SK-N-SH (cell line): ENCODE data around the gene FYB1. TPM values are rescaled to one million over a fixed set of nuclear protein-coding genes. Genes with fewer than 3 reads are reported as not detected.

Experiments
- CTCF ChIA-PET: fragments of 300-600, 350-600 bp; formaldehyde crosslinking; extraction: SDS; loops from one replicate; lab custom pipeline; 2021; lab: Yijun Ruan, JAX
- POLR2A ChIA-PET: fragments of 350-600 bp; sonication (Branson Sonifier 250); formaldehyde crosslinking; extraction: SDS; loops from one replicate; lab custom pipeline; 2020; ENCODE audit warnings: antibody characterized with exemption, inconsistent platforms; lab: Yijun Ruan, JAX
- DNase-seq: peaks from one replicate; pipeline ENCODE4 v3.0.0; 2012
- H2AFZ ChIP-seq: fragments of 200-600 bp; sonication (generic); 2 replicates; pipeline ENCODE4 v1.8.1; 2016; ENCODE audit warnings: antibody characterized with exemption, mild to moderate bottlenecking, low read depth
- H3F3A ChIP-seq: fragments of 200-600 bp; sonication (generic); replicated peaks from 2 replicates; pipeline ENCODE3; 2016; ENCODE audit warnings: antibody characterized with exemption, mild to moderate bottlenecking; ENCODE audit not compliant: insufficient read depth
- H3K27ac ChIP-seq, 2 experiments: fragments of 200-500 bp in 1 of 2; fragments of 200-600 bp in 1 of 2; sonication (Bioruptor generic) in 1 of 2; sonication (generic), shearing (Covaris generic) in 1 of 2; 2 replicates each; pipeline versions ENCODE4 v1.5.1 to v1.6.1; 2014 to 2016; ENCODE audit warnings: low read depth in 2 of 2, inconsistent platforms in 1 of 2, low read length in 1 of 2, mild to moderate bottlenecking in 1 of 2, mixed read lengths in 1 of 2
- H3K27me3 ChIP-seq: fragments of 200-600 bp; sonication (generic), shearing (Covaris generic); 2 replicates; pipeline ENCODE4 v1.6.1; 2016; ENCODE audit warnings: mixed run types; ENCODE audit not compliant: insufficient read depth
- H3K36me3 ChIP-seq, 2 experiments: fragments of 200-500 bp in 1 of 2; fragments of 200-600 bp in 1 of 2; sonication (Bioruptor generic) in 1 of 2; sonication (generic) in 1 of 2; replicated peaks in 1 of 2; 2 replicates each; pipeline versions ENCODE3 to v1.5.1; 2014 to 2016; ENCODE audit warnings: low read length in 1 of 2, mild to moderate bottlenecking in 1 of 2; ENCODE audit not compliant: insufficient read depth in 2 of 2, control insufficient read depth in 1 of 2
- H3K4me1 ChIP-seq, 2 experiments: fragments of 200-500 bp in 1 of 2; fragments of 200-600 bp in 1 of 2; sonication (Bioruptor generic) in 1 of 2; sonication (generic), shearing (Covaris generic) in 1 of 2; 2 replicates each; pipeline versions ENCODE4 v1.5.1 to v1.6.1; 2014 to 2016; ENCODE audit warnings: low read depth in 1 of 2, low read length in 1 of 2, mixed run types in 1 of 2; ENCODE audit not compliant: insufficient read depth in 2 of 2, control insufficient read depth in 1 of 2
- H3K4me2 ChIP-seq: fragments of 200-600 bp; sonication (generic), shearing (Covaris generic); 2 replicates; pipeline ENCODE4 v1.6.1; 2017; ENCODE audit warnings: mixed run types
- H3K4me3 ChIP-seq, 2 experiments: fragments of 200-500 bp in 1 of 2; fragments of 200-600 bp in 1 of 2; sonication (Bioruptor generic) in 1 of 2; sonication (generic), shearing (Covaris generic) in 1 of 2; 2 replicates each; pipeline versions ENCODE4 v1.5.1 to v1.8.1; 2014 to 2016; ENCODE audit warnings: low read depth in 2 of 2, inconsistent platforms in 1 of 2, low read length in 1 of 2, mild to moderate bottlenecking in 1 of 2, mixed read lengths in 1 of 2, moderate library complexity in 1 of 2
- H3K79me2 ChIP-seq: fragments of 200-600 bp; sonication (generic); 2 replicates; pipeline ENCODE4 v1.8.1; 2017; ENCODE audit warnings: mild to moderate bottlenecking; ENCODE audit not compliant: insufficient read depth
- H3K9ac ChIP-seq: fragments of 200-600 bp; sonication (generic); 2 replicates; pipeline ENCODE4 v1.6.1; 2017; ENCODE audit warnings: mixed run types
- H3K9me2 ChIP-seq: fragments of 200-600 bp; sonication (generic); 2 replicates; pipeline ENCODE4 v1.6.1; 2017; ENCODE audit warnings: mixed run types
- H3K9me3 ChIP-seq: fragments of 200-600 bp; sonication (generic); 2 replicates; pipeline ENCODE4 v1.6.1; 2017; ENCODE audit warnings: mixed run types, mild to moderate bottlenecking, moderate library complexity
- H4K20me1 ChIP-seq: fragments of 200-600 bp; sonication (generic); 2 replicates; pipeline ENCODE4 v1.6.1; 2017; ENCODE audit warnings: mild to moderate bottlenecking, mixed run types; ENCODE audit not compliant: insufficient read depth
- CTCF ChIP-seq: fragments of 200-600 bp; sonication (generic); IDR thresholded peaks from 2 replicates; pipeline ENCODE4 v1.6.1; 2017; ENCODE audit warnings: antibody characterized with exemption, mild to moderate bottlenecking, moderate library complexity
- ELF1 ChIP-seq: IDR thresholded peaks from 2 replicates; pipeline ENCODE4 v1.4.0; 2012
- EP300 ChIP-seq, 2 experiments: IDR thresholded peaks; 2 replicates each; pipeline versions ENCODE4 v1.4.0 to v1.6.1; 2012; ENCODE audit warnings: borderline replicate concordance in 1 of 2, low read depth in 1 of 2, low read length in 1 of 2
- GABPA ChIP-seq: IDR thresholded peaks from 2 replicates; pipeline ENCODE4 v1.4.0; 2012; ENCODE audit warnings: low read depth, mild to moderate bottlenecking
- GATA2 ChIP-seq: sonication (generic); formaldehyde crosslinking; IDR thresholded peaks from 2 replicates; pipeline ENCODE4 v1.5.0; 2020; ENCODE audit warnings: mild to moderate bottlenecking, missing genetic modification reagents
- MEF2A ChIP-seq: IDR thresholded peaks from 2 replicates; pipeline ENCODE4 v1.4.0; 2012; ENCODE audit warnings: low read depth, borderline replicate concordance
- MXI1 ChIP-seq: IDR thresholded peaks from 2 replicates; pipeline ENCODE4 v1.6.1; 2012; ENCODE audit warnings: mild to moderate bottlenecking, low read depth, low read length, improper control_type of control experiment
- NRF1 ChIP-seq: IDR thresholded peaks from 2 replicates; pipeline ENCODE4 v1.6.1; 2012; ENCODE audit warnings: low read depth, mild to moderate bottlenecking, low read length
- PBX3 ChIP-seq: IDR thresholded peaks from 2 replicates; pipeline ENCODE4; 2012
- RFX5 ChIP-seq: IDR thresholded peaks from 2 replicates; pipeline ENCODE4 v1.6.1; 2012; ENCODE audit warnings: mild to moderate bottlenecking, improper control_type of control experiment, low read length
- RXRA ChIP-seq: IDR thresholded peaks from 2 replicates; pipeline ENCODE4 v1.4.0; 2012; ENCODE audit warnings: low read depth, mild to moderate bottlenecking, borderline replicate concordance
- TCF12 ChIP-seq: IDR thresholded peaks from 2 replicates; pipeline ENCODE4 v1.4.0; 2012
- USF2 ChIP-seq: fragments of 150-350 bp; IDR thresholded peaks from 2 replicates; pipeline ENCODE4 v1.6.1; 2017; ENCODE audit warnings: antibody characterized with exemption, low read length, low read depth, borderline replicate concordance
- WGBS: methylation state at CpG from one replicate; pipeline ENCODE4 v1.1.6; 2017; ENCODE audit warnings: low lambda C conversion rate; 5-methylcytosine and 5-hydroxymethylcytosine counted together
- polyA plus RNA-seq, 3 experiments: library from polyadenylated mRNA; depleted of rRNA; stranded (reverse); fragments of >200 nt; gene quantifications; 2 replicates each; pipeline ENCODE4 v1.2.3, GENCODE V29; 2012

The FYB1 gene
- polyA plus RNA-seq, 1 of the 3 experiments (the other 2 are of a cell fraction): not detected

- 10% methylated on average over 3 of the region's 3 CpGs for WGBS
- CTCF ChIA-PET: no interaction called here
- POLR2A ChIA-PET: no interaction called here
These were observed 12.6 kb downstream of the FYB1 start for GRCh38 chr5:39206630-39207321.

More at GRCh38 chr5:39206630-39207321, 12.6 kb downstream of the FYB1 start:
- TF ChIP-seq CTCF (no peak), EP300 (IDR thresholded peaks at IDR 0.05; ENCODE audit: borderline replicate concordance in 1 of 2, low read depth in 1 of 2, low read length in 1 of 2) (no peak), TCF12 (no peak), NRF1 (no peak), MEF2A (no peak), RFX5 (no peak), GABPA (no peak), RXRA (no peak), MXI1 (no peak), GATA2 (CRISPR knock-in tag) (no peak), USF2 (no peak), PBX3 (no peak), ELF1 (no peak)
- Histone ChIP-seq H3K9me2 (no peaks in the 10 kb centered on the region), H3K27ac (no peak overlapping the region), H3K36me3 (no peaks in the 10 kb centered on the region), H3K9me3 (no peaks in the 10 kb centered on the region), H3K4me1 (no peaks in the 10 kb centered on the region), H3K79me2 (no peaks in the 10 kb centered on the region), H3K9ac (no peak overlapping the region), H4K20me1 (no peaks in the 10 kb centered on the region), H2AFZ (no peak overlapping the region), H3K4me3 (no peak overlapping the region), H3K27me3 (peaks cover 70% of the 10 kb centered on the region), H3K4me2 (no peak overlapping the region), H3F3A (no peaks in the 10 kb centered on the region)
- no peak for DNase-seq
